DLD1 (cell line): Measurements from ENCODE around the gene SLC15A1.
"Not testable (repeated sequence)": the region's sequence is repeated elsewhere in the genome, so short reads cannot be mapped to it uniquely, and the experiment has no call there.

Source experiments
- in situ Hi-C: cut with HindIII; loops from 2 replicates; pipeline ENCODE4 v1.10.0; 2017; ENCODE audit warnings: low sequenced_read_pairs

The SLC15A1 gene

DNA sequence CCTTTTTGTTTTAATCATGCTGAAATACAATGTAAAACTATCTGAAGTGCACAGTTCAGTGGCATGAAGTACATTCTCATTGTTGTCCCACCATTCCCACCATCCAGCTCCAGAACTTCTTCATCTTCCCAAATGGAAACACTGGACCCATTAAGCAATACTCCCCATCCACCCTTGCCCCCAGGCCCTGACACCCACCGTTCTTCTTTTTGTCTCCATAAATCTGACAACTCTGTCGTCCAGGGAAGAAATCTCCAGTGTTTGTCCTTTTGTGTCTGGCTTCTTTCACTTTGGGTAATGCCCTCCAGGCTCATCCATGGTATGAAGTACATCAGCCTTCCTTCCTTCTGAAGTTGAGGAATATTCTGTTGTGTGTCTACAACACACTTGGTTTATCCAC is 2.6 kb upstream of the SLC15A1 start:
- in situ Hi-C loops, result no loop called here

DNA sequence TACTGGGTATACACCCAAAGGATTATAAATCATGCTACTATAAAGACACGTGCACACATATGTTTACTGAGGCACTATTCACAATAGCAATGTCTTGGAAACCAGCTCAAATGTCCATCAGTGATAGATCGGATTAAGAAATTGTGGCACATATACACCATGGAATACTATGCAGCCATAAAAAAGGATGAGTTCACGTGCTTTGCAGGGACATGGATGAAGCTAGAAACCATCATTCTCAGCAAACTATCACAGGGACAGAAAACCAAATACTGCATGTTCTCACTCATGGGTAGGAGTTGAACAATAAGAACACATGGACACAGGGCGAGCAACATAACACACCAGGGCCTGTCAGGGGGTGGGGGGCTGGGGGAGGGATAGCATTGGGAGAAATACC is 2.0 kb upstream of the SLC15A1 start:
- in situ Hi-C loops, result not testable (repeated sequence)

DNA sequence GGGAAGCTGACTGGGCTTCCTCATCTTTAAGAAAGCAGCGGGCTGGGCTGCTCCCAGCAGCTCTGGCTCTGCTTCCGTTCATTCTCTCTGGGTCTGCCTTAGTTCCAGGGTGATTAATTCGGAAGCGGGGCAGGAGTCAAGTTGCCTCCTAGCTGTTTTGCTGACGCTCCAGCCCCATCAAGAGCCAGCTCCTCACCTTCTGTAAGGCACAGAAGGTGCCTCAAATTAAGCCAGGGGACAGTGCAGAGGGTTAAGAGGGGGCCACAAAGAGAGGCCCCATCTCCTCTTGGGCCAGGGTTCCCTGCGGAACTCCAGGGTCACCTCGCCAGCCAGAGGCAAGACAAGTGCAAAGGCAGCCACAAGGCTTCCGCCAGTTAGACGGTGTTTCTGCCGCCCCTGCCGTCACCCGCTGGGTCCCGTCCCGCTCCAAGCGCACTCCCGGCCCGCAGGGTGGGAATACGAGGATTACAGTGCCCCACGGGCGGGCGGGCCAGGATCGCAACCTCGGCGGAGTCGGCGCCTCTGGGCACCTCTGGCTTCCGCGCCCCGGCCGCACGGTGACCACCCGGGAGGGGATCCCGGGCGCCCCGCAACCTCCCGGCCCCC is 508 bp downstream of the SLC15A1 start:
- in situ Hi-C loops, result no loop called here

DNA sequence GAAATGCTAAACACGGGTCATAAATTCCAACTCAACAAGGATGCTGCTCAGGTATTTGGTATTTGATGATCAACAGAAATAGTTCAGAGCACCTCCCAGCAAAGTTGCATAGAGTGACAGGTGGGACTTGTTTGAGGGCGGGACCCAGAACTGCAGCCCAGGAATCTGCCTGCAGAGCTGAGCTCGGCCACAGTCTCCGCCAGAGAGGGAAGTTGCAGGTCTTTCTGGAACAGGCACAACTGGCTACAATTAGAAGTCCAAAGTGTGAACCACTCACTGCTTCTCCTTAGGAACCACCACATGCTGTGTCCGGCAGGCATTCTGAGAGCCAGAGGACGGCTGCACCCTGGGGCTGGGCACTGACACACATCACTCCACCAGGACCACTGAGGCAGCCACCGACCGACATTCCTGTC is 1.1 kb downstream of the SLC15A1 start:
- in situ Hi-C loops, result no loop called here

DNA sequence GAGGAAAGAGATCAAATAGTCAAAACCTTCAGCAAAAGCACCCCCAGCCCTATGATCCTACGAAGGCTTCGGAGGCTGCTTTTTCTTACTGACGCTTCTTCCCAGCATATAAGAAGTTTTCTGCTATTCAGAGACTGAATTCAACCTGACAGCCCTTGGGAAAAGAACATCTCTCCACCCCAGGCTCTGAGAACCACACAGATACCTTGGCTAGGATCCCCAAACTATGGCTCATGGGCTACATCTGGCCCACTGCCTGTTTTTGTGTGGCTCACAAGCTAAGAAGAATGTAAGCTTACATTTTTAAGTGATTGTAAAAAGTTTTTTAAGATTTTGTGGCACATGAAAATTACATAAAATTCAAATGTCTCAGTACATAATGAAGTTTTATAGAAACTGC is 3.0 kb downstream of the SLC15A1 start:
- in situ Hi-C loops, result no loop called here

DNA sequence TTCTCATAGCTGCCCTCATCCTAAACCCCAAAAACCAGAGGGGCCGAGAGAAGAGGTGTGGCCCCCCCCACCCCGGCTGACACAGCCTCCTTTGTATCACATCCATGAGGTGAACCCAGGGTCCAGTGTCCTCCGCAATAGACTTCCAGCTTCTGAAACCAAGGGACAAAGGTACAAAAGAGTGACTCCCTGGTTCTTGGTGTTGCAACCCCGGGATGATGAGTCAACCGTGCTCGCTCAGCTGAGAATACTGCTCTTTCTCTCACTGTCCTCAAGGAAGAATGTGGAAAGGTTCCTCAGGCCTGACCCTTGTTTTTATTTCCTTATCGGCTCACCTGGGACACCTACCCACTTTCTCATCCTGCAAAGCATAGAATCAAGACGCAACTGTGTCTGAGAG is 5.5 kb downstream of the SLC15A1 start:
- in situ Hi-C loops, result no loop called here

DNA sequence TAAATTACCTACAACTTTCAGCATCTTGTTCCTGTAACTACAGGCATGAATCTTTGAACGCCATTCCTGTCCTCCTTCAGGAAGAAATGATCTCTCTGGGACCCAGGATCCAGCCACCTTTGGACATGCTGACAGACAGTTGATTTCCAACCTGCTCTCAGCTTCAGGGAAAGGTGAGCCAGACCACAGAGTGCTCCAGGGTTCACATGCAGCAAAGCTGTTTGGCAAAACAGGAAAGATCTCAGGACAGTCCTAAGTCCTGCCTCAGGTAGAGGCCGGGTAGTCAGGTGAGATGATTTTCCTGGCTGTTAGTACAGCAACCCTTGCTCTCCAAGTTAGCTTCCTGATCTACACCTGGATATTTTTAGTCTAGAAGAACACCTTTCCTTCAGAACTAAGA is 9.1 kb downstream of the SLC15A1 start:
- in situ Hi-C loops, result no loop called here

DNA sequence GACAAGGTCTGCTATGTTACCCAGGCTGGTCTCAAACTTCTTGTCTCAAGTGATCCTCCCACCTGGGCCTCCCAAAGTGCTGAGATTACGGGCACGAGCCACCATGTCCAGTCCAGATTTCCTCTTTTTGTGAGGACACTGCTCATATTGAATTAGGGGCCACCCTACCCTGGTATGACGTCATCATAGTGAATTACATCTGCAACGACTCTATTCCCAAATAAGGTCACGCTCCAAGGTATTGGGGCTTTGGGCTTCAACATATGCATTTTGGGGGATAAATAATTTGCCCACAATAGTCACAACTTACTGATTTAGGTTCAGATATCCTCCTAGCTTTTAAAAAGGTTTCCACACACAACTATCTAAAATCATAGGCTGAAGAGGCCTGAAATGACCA is 9.5 kb downstream of the SLC15A1 start:
- in situ Hi-C loops, result no loop called here

DNA sequence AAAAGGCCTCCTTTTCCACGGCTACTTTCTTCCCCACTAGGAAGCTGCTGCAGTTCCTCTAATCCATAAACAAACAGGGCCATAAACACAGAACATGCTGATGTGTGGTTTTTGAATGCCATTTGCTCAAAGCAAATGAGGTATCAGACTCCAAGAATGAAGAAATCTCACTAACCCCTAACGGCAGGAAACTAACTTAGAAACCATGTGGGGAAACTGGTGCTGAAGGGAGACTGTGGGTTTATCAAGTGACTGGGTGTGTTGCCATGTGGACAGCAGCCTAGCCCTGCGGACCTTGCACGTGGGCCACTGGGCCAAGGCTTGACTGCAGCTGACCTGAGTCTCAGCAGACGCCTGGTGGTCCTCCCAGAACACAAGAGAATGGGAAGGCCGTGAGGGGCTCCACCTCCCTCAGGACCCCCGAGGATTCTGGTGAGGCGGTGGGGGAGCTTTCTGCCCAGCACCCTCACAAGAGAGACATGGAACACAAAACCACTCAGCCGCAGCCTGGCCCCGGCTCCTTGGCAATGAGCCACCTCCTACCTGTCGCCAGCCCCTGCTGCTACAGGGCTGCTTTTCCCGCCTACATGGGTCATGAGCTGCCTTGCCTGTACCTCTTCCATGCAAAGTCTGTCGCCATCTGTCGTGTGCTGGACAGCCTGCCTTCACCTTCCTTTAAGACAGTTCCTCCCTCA is 10.6 kb downstream of the SLC15A1 start:
- in situ Hi-C loops, result no loop called here

DNA sequence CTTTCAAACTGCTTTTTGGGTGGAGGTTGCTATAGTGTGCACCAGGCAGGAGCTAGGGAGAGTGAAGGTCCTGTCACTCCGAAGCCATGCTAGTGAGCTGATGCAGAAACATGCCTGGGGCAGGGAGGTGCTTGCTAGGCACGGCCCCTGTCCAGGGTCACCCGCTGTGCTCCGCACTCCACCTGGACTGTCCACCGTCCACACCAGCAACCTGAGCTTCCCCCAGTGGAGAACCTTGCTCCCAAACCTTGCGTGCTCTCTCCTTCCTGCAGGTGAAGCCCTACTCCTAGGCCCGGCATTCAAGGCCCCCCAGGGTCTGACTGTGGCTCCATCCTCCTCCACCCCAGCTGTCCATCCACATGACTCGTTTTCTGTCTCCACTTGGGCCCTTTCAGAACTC is 12.3 kb downstream of the SLC15A1 start:
- in situ Hi-C loops, result no loop called here

DNA sequence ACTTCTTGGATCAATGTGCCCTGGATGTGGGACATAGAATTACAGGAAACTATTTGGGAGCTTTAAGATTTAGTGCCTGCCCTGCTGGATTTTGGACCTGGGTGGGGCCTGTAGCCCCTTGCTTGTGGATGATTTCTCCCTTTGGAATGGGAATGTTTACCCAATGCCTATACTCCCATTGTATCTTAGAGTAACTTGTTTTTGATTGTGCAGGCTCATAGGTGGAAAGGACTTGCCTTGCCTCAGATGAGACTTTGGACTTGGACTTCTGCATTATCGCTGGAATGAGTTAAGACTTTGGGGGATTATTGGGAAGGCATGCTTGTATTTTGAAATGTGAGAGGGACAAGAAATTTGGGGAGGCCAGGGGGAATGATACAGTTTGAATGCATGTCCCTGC is 13.5 kb downstream of the SLC15A1 start:
- in situ Hi-C loops, result no loop called here

DNA sequence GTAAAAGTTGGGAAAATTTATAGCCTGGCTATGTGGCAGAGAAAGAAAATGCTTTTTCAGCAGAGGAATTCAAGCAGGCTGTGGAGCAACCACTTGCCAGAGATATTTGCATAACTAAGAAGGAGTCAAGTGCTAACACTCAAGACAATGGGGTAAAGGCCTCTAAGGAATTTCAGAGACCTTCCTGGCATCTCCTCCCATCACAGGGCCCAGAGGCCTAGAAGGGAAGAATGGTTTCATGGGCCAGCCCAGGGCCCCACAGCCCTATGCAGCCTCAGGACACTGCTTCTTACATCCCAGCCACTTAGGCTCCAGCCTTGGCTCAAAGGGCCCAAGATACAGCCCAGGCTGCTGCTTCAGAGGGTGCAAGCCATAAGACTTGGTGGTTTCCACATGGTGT is 14.3 kb downstream of the SLC15A1 start:
- in situ Hi-C loops, result no loop called here

DNA sequence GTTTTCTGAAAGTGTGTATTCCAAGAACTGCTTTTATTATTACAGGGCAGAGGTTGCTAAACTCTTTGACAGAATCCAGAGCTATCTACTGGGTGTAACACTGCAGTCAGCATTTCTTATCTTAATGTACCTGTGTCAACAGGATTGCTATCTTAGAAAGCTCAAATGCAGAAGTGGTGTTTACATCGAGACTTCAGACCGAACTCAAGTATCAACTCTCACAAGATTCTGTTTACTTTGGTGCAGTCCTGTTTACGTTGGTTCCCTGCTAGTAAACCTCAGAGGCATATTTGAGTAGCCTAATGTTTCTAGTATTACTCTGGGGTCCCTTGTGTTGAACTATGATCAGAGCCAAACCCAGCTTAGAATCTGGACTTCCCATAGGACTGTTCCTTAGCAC is 20.5 kb downstream of the SLC15A1 start:
- in situ Hi-C loops, result no loop called here

DNA sequence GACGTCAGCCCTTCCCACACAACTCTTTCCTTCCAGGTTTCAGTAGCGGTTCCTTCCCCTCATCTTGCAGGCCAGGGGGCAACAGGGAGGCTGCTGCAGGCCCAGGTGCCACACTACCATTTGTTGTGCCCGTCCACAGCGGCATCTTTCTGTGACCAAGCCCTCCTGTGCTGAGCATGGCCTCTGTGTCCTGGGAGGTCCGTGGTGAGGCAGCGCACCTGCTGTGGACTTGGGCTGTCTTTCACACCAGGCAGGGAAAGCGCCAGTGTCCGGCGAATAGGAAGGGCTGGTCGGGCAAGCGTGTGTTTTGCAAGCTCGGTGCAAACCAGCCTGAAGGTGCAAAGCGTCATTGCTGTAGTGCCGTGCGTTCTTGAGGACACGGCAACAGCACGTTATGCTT is 21.4 kb downstream of the SLC15A1 start:
- in situ Hi-C loops, result no loop called here

DNA sequence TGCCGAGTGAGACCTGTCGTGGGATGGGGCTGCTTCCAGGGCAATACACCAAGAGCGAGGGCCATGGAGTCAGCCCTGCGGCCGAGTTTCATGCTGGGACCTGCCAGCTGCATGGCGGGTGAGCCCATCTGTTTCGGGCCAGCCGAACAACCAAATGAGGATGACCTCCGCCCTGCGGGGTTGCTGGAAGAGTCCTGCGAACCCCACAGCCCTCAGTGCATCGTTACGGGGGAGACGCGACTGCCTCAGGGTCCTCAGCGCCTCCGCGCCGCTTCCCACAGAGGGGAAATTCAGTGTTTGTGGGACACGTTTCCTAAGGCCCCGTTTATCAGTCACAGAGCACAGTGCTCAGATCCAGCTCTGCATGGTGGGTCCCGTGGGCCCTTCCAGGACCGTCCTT is 22.0 kb downstream of the SLC15A1 start:
- in situ Hi-C loops, result no loop called here

DNA sequence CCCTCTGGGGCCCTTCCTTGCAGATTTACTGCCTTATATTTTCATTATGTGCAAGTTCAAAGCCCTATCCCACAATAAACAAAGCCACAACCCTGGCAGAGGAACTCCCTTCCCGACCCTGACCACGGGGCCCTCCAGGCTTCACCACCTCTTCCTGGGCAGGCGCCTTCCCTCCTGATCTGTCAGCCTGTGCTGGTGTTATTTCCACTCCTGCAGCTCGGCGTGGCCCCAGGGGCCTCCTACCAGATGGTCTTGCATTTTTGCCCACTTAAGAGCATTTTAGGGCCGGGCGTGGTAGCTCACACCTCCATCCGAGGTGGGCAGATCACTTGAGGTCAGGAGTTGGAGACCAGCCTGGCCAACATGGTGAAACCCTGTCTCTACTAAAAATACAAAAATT is 22.8 kb downstream of the SLC15A1 start:
- in situ Hi-C loops, result no loop called here

DNA sequence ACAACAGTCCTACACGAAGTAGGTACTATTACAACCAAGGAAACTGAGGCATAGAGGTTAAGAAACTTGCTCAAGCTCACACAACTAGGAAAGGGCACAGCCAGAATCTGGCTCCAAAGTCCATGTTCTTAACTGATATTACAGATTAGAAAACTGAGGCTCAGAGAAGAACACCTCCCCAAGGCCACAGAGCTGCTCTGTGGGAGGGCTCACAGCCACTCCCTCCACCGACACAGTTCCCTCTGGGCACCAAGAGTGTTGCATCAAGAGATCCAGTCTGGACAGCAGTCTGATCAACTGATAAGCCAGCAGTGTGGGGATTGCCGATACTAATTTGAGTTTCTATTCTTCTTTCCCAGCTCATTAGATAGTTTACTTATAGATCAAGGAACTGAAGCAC is 29.5 kb downstream of the SLC15A1 start:
- in situ Hi-C loops, result no loop called here

DNA sequence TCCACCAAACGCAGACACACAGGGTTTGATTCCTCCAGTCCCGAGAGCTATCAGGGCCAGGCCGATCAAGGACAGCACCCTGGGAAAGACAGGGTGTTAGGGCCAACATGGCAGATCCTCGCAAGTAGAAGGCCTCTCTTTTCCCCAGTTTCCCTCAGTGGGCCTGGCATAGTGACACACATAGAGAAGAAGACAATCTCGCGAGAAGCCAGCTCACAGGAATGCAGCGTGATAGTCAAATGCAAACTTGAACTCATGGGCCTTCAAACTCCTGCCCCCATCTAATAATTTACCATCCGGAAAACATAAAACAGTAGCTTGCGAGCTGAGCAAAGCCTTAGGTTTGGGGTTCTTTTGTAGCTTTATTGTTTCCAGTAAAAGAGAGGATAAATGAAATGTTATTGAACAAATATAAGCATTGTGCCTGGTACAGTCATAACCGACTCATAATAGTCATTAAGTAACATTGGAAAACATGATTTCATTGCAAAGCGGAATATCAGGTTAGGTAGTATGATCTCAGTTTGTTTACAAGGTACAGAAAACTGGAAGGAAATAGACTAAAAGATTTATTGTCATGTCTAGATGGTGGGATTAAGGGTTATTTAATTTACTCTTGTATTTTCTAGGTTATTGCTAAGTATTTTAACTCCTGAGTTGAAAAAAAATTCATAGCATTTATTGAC is 30.5 kb downstream of the SLC15A1 start:
- in situ Hi-C loops, result no loop called here

DNA sequence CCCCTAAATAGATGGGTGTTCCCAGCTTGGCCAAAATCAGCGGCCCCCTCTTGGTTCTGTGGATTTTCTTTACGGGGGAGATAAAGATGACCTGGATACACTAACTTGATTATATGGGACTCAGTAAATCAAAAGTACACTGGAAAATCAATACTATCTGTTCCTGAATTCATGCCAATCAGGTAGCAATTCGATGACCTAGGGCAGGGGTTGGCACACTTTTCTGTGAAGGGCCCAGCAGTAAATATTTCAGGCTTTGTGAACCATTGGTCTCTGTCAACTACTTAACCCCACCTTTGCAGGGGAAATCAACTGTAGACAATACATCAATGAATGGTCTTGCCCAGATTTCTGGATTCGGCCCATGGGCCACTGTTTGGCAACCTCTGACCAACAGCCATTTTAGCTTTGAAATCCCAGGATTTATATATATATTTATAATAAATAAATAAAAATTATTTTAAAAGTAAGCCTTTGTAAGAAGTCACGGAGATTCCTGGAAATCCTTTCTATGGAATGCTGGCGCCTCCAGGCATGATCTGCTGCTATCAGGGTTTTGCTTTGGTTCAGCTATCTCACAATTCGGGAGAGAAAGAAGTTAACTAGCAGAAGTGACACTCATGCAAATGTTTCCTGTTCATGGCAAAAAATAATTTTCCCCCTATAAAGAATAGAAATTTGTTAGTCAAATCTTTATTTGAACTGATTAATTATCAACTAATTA is 32.8 kb downstream of the SLC15A1 start:
- in situ Hi-C loops, result no loop called here

DNA sequence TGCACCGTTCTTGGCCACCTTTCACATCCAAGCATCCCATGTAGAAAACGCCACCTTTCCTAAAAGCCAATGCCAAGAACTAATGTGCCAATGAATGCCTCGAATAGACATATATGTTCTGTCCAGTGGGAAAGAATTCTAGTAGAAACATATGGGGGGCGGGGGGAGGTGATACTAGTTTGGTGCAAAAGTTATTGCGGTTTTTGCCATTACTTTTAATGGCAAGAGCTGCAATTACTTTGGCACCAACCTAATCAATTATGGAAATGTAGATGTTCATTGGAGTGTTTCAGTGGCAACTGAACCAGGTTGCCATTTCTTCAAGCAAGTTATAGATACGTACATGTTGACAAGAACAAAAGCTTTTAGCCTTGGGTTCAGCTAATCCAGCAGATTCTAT is 34.6 kb downstream of the SLC15A1 start:
- in situ Hi-C loops, result no loop called here

DNA sequence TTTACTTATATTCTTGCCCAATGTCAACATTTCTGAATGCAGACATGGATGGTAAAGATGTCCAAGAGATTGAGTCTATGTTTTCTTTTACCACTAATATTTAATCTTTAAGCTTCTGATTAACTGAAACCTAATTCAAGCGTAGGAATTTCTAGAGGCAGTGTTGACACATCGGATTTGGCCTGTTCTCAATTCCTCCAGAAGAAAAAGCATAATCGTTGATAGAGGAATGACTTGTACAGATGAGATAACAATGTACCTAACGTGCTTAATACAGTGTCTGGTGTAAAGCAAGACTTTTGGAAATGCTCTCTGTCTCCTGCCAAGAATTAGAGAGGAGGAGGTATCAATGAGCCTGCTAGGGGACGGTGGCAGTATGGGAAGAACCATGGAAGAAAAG is 35.2 kb downstream of the SLC15A1 start:
- in situ Hi-C loops, result no loop called here

DNA sequence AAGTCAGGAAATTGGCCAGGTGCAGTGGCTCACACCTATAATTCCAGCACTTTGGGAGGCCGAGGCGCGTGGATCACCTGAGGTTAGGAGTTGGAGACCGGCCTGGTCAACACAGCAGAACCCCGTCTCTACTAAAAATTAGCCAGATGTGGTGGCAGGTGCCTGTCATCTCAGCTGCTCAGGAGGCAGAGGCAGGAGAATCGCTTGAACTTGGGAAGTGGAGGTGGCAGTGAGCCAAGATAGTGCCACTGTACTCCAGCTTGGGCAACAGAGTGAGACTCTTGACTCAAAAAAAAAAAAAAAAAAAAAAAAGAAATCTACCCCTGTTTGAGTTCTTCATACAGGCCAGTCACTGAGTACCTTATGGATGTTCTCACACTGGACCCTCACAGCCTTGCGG is 42.0 kb downstream of the SLC15A1 start:
- in situ Hi-C loops, result no loop called here
